Hippocampal formation (tissue), 2 donors: ENCODE measurements around the gene DISP3.

ENCODE experiments used
- DNase-seq, 2 donors: peaks; one replicate each; lab custom pipeline; 2025; lab: John Stamatoyannopoulos, UW

Gene DISP3

GRCh38 chr1:11461531-11462137 is 17.3 kb upstream of the DISP3 start:
- no peak for DNase-seq

GRCh38 chr1:11462224-11462923 is 16.6 kb upstream of the DISP3 start:
- no peak for DNase-seq

GRCh38 chr1:11463177-11463576 is 15.8 kb upstream of the DISP3 start:
- no peak for DNase-seq

- no peak for DNase-seq
These were observed 13.6 kb upstream of the DISP3 start for GRCh38 chr1:11465307-11465706.

- no peak for DNase-seq
These were observed 12.5 kb upstream of the DISP3 start for GRCh38 chr1:11466416-11466815.

GRCh38 chr1:11468878-11469277 is 10.1 kb upstream of the DISP3 start:
- no peak for DNase-seq

- DNase-seq, result no peak
These were observed 8.0 kb upstream of the DISP3 start for GRCh38 chr1:11470912-11471311.

GRCh38 chr1:11471473-11471872 is 7.5 kb upstream of the DISP3 start:
- DNase-seq, result no peak

- no peak for DNase-seq
These were observed 6.7 kb upstream of the DISP3 start for GRCh38 chr1:11472284-11472683.

- DNase-seq, result no peak
These were observed 6.2 kb upstream of the DISP3 start for GRCh38 chr1:11472741-11473140.

- DNase-seq, result no peak
These were observed 5.4 kb upstream of the DISP3 start for GRCh38 chr1:11473491-11474034.

- DNase-seq, result no peak
These were observed 4.1 kb upstream of the DISP3 start for GRCh38 chr1:11474826-11475225.

GRCh38 chr1:11475748-11476147 is 3.2 kb upstream of the DISP3 start:
- DNase-seq, result no peak

GRCh38 chr1:11479375-11479979 is 522 bp downstream of the DISP3 start:
- no peak for DNase-seq

- DNase-seq, result no peak
These were observed 2.1 kb downstream of the DISP3 start for GRCh38 chr1:11481019-11481418.

GRCh38 chr1:11482198-11482597 is 3.2 kb downstream of the DISP3 start:
- no peak for DNase-seq

- no peak for DNase-seq
These were observed 3.9 kb downstream of the DISP3 start for GRCh38 chr1:11482701-11483479.

- DNase-seq, result no peak
These were observed 4.8 kb downstream of the DISP3 start for GRCh38 chr1:11483581-11484320.

GRCh38 chr1:11484321-11484655 is 5.3 kb downstream of the DISP3 start:
- DNase-seq, result no peak

- DNase-seq, result no peak
These were observed 6.2 kb downstream of the DISP3 start for GRCh38 chr1:11485191-11485590.

GRCh38 chr1:11486231-11487009 is 7.5 kb downstream of the DISP3 start:
- no peak for DNase-seq
